ENCODE results near the gene FAM43A.

FAM43A gene

GRCh38 chr3:194705761-194706160 is 20.1 kb downstream of the FAM43A start:
- no peak for DNase-seq

- no peak for DNase-seq
These were observed 21.5 kb downstream of the FAM43A start for GRCh38 chr3:194707147-194707540.

GRCh38 chr3:194711286-194711685 is 25.6 kb downstream of the FAM43A start:
- no peak for DNase-seq

- DNase-seq = no peak
These were observed 26.2 kb downstream of the FAM43A start for GRCh38 chr3:194711913-194712312.

- DNase-seq = no peak
These were observed 27.8 kb downstream of the FAM43A start for GRCh38 chr3:194713299-194714136.

- DNase-seq = no peak
These were observed 28.4 kb downstream of the FAM43A start for GRCh38 chr3:194714137-194714455.

- DNase-seq = no peak
These were observed 28.9 kb downstream of the FAM43A start for GRCh38 chr3:194714564-194714963.

GRCh38 chr3:194715022-194715800 is 29.5 kb downstream of the FAM43A start:
- DNase-seq = no peak

- no peak for DNase-seq
These were observed 32.4 kb downstream of the FAM43A start for GRCh38 chr3:194718079-194718478.

GRCh38 chr3:194720048-194720447 is 34.4 kb downstream of the FAM43A start:
- DNase-seq = no peak

GRCh38 chr3:194723846-194724618 is 38.3 kb downstream of the FAM43A start:
- no peak for DNase-seq

- no peak for DNase-seq
These were observed 39.7 kb downstream of the FAM43A start for GRCh38 chr3:194725346-194725745.

- no peak for DNase-seq
These were observed 41.9 kb downstream of the FAM43A start for GRCh38 chr3:194727435-194728128.

GRCh38 chr3:194728986-194729385 is 43.3 kb downstream of the FAM43A start:
- no peak for DNase-seq

GRCh38 chr3:194730365-194730764 is 44.7 kb downstream of the FAM43A start:
- DNase-seq = peak in 1 of 56 donors; percentile 19

GRCh38 chr3:194731506-194732073 is 45.9 kb downstream of the FAM43A start:
- no peak for DNase-seq

- no peak for DNase-seq
These were observed 46.9 kb downstream of the FAM43A start for GRCh38 chr3:194732617-194733016.

GRCh38 chr3:194736277-194736895 is 50.7 kb downstream of the FAM43A start:
- DNase-seq = no peak

- no peak for DNase-seq
These were observed 51.4 kb downstream of the FAM43A start for GRCh38 chr3:194736896-194737600.
